ENCODE data around the gene FZR1.

Gene FZR1

DNA sequence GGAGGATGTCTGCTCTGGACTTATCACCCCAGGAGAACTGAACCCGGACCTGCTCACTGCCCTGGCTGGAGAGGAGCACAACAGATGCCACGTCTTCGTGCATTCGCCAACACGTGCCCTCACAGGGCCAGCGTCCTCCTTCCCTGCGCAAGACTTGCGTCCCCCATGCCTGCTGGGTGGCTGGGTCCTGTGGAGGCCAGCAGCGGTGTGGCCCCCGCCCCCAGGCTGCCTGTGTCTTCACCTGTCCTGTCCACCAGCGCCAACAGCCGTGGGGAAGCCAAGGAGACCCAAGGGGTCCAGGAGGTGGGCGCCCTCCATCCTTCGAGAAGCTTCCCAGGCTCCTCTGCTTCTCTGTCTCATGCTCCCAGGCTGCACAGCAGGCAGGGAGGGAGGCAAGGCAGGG, 29.5 kb downstream of the FZR1 start:
- Histone ChIP-seq H3K4me1 (ENCODE audit: low read depth, poor library complexity, severe bottlenecking) (no peaks in the 10 kb centered on the region), H3K4me3 (IDR thresholded peaks at IDR 0.05; ENCODE audit: insufficient read depth, low read depth, low read length) (no peak overlapping the region), H3K4me2 (no peak overlapping the region), H3K27me3 (ENCODE audit: insufficient read depth, low read depth) (no peaks in the 10 kb centered on the region), H3K27ac (no peak overlapping the region), H3K9ac (no peak overlapping the region), H2AFZ (ENCODE audit: low read depth) (no peak overlapping the region), H4K20me1 (ENCODE audit: insufficient read depth) (no peaks in the 10 kb centered on the region), H3K79me2 (ENCODE audit: insufficient read depth, low read depth) (no peaks in the 10 kb centered on the region), H3K36me3 (ENCODE audit: insufficient read depth) (no peaks in the 10 kb centered on the region)
- TF ChIP-seq, protein P1, sequence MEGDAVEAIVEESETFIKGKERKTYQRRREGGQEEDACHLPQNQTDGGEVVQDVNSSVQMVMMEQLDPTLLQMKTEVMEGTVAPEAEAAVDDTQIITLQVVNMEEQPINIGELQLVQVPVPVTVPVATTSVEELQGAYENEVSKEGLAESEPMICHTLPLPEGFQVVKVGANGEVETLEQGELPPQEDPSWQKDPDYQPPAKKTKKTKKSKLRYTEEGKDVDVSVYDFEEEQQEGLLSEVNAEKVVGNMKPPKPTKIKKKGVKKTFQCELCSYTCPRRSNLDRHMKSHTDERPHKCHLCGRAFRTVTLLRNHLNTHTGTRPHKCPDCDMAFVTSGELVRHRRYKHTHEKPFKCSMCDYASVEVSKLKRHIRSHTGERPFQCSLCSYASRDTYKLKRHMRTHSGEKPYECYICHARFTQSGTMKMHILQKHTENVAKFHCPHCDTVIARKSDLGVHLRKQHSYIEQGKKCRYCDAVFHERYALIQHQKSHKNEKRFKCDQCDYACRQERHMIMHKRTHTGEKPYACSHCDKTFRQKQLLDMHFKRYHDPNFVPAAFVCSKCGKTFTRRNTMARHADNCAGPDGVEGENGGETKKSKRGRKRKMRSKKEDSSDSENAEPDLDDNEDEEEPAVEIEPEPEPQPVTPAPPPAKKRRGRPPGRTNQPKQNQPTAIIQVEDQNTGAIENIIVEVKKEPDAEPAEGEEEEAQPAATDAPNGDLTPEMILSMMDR (conservative IDR thresholded peaks at IDR 0.05; ENCODE audit: low read depth, low read length), result no peak

DNA sequence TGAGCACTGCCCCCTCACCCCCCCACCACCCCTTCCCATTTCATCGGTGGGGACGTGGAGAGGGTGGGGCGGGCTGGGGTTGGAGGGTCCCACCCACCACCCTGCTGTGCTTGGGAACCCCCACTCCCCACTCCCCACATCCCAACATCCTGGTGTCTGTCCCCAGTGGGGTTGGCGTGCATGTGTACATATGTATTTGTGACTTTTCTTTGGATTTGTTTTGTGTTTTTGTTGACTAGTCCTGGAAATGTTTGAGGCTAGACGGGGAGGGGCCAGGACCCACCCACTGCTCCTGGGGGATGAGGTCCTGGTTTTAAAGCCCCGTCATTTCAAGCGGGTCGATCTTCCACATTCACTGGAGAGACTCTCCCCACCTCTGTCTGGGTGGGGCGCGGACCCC, 29.9 kb downstream of the FZR1 start:
- Histone ChIP-seq H3K27ac (no peak overlapping the region), H3K4me3 (IDR thresholded peaks at IDR 0.05; ENCODE audit: insufficient read depth, low read depth, low read length) (no peak overlapping the region), H3K36me3 (ENCODE audit: insufficient read depth) (no peaks in the 10 kb centered on the region), H3K79me2 (ENCODE audit: insufficient read depth, low read depth) (no peaks in the 10 kb centered on the region), H4K20me1 (ENCODE audit: insufficient read depth) (no peaks in the 10 kb centered on the region), H3K4me2 (no peak overlapping the region), H3K9ac (no peak overlapping the region), H3K4me1 (ENCODE audit: low read depth, poor library complexity, severe bottlenecking) (no peaks in the 10 kb centered on the region), H3K27me3 (ENCODE audit: insufficient read depth, low read depth) (no peaks in the 10 kb centered on the region), H2AFZ (ENCODE audit: low read depth) (no peak overlapping the region)
- TF ChIP-seq, protein P1 (conservative IDR thresholded peaks at IDR 0.05; ENCODE audit: low read depth, low read length), result no peak

DNA sequence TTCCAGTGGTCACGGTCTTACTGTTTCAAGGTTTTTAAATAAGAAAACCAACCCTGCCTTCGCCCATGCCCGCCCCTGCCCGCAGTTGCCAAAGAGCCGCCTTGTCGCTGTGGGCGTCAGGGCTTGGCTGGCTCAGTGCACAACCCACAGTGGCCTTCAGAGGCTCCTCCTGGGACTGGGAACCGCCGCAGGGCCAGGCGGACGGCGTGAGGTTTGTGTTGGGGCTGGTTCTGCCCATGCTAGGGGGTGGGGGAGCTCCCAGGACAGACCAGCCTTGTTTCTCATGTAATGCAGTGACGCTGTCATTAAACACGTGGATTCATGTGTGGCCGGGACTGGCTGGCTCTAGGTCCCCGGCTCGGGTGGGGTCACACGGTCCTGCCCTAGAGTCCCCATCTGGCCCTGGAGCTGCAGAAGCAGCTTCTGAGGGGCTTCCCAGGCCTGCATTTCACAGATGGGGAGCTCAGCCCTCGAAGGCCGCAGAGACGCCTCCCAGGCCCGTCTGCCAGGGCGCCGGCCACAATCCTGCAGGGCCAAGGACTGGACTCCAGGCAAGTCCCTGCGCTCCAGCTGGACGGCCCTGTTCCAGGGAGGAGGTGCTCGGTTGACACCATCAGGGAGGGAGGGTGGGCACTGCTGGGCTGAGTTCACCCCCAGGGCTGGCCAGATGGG, 30.5 kb downstream of the FZR1 start:
- Histone ChIP-seq H3K36me3 (ENCODE audit: insufficient read depth) (no peaks in the 10 kb centered on the region), H3K27ac (no peak overlapping the region), H4K20me1 (ENCODE audit: insufficient read depth) (no peaks in the 10 kb centered on the region), H3K4me3 (IDR thresholded peaks at IDR 0.05; ENCODE audit: insufficient read depth, low read depth, low read length) (no peak overlapping the region), H3K27me3 (ENCODE audit: insufficient read depth, low read depth) (no peaks in the 10 kb centered on the region), H3K9ac (no peak overlapping the region), H3K4me2 (no peak overlapping the region), H3K4me1 (ENCODE audit: low read depth, poor library complexity, severe bottlenecking) (no peaks in the 10 kb centered on the region), H2AFZ (ENCODE audit: low read depth) (no peak overlapping the region), H3K79me2 (ENCODE audit: insufficient read depth, low read depth) (no peaks in the 10 kb centered on the region)
- TF ChIP-seq, protein P1 (conservative IDR thresholded peaks at IDR 0.05; ENCODE audit: low read depth, low read length), result no peak

- Histone ChIP-seq H3K9ac (no peak overlapping the region), H3K4me1 (ENCODE audit: low read depth, poor library complexity, severe bottlenecking) (no peaks in the 10 kb centered on the region), H3K4me3 (IDR thresholded peaks at IDR 0.05; ENCODE audit: insufficient read depth, low read depth, low read length) (no peak overlapping the region), H3K4me2 (no peak overlapping the region), H3K36me3 (ENCODE audit: insufficient read depth) (no peaks in the 10 kb centered on the region), H2AFZ (ENCODE audit: low read depth) (no peak overlapping the region), H3K27me3 (ENCODE audit: insufficient read depth, low read depth) (no peaks in the 10 kb centered on the region), H4K20me1 (ENCODE audit: insufficient read depth) (no peaks in the 10 kb centered on the region), H3K27ac (no peak overlapping the region), H3K79me2 (ENCODE audit: insufficient read depth, low read depth) (no peaks in the 10 kb centered on the region)
- TF ChIP-seq, protein P1 (conservative IDR thresholded peaks at IDR 0.05; ENCODE audit: low read depth, low read length), result no peak
These were observed 31.0 kb downstream of the FZR1 start for GRCh38 chr19:3537101-3537437.

Measured in KMS-11 (cell line).